ENCODE measurements around the gene IL1RAPL1. TPM values are rescaled to one million over a fixed set of nuclear protein-coding genes. Genes with fewer than 3 reads are reported as not detected.

IL1RAPL1 gene
- total RNA-seq, 2 donors from 2014 or later, result 0.66 to 1.1 TPM

DNA sequence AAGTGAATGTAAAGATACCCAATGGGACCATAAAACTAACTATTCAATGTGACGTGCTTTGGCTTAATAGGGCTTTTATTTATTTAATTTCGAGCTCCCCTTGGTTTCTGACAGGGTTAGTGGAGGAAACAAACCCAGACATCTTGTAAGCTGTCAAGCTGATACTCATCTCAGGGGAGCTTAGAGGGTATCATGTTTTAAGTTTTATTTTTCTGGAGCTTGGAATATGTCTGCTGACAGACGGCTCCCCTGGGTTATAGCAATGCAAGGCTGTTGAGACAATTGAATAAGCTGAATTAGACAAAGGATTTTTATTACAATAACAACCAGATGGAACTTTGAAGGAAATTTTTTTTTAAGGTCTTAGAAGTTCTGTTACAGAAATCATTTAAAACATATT is 456.5 kb downstream of the IL1RAPL1 start:
- H3K9ac ChIP-seq (ENCODE audit: extremely low read depth, low read length, poor library complexity, severe bottlenecking), result no peak overlapping the region
- H3K27me3 ChIP-seq (ENCODE audit: control insufficient read depth, insufficient read depth, low read length, poor library complexity, severe bottlenecking), result no peaks in the 10 kb centered on the region
- 86% methylated on average over 2 of the region's 3 CpGs; no CpG with 5 or more reads in 1 of the 2 experiments for WGBS, 2 experiments (ENCODE audit: insufficient coverage in 1 of 2, insufficient read length in 1 of 2)
- Mint-ChIP-seq H3K27me3 (ENCODE audit: insufficient read depth) (no peaks in the 10 kb centered on the region), H3K4me1 (peaks cover 16% of the 10 kb centered on the region), H3K9me3 (no peaks in the 10 kb centered on the region), H3K4me3 (no peak overlapping the region), H3K36me3 (ENCODE audit: low read depth) (no peaks in the 10 kb centered on the region), H3K27ac (no peak overlapping the region)
- no peaks in the 10 kb centered on the region for H3K4me1 ChIP-seq (ENCODE audit: control insufficient read depth, insufficient read depth, low read length)
- no peak for DNase-seq
- no peak overlapping the region for H3K4me3 ChIP-seq (ENCODE audit: low read length)
- no peak overlapping the region for H3K27ac ChIP-seq (ENCODE audit: low read depth, low read length)
- H3K9me3 ChIP-seq (ENCODE audit: control insufficient read depth, low read length), result no peaks in the 10 kb centered on the region
- H3K36me3 ChIP-seq (ENCODE audit: control insufficient read depth, insufficient read depth, low read length), result no peaks in the 10 kb centered on the region
- TF ChIP-seq, protein P1, sequence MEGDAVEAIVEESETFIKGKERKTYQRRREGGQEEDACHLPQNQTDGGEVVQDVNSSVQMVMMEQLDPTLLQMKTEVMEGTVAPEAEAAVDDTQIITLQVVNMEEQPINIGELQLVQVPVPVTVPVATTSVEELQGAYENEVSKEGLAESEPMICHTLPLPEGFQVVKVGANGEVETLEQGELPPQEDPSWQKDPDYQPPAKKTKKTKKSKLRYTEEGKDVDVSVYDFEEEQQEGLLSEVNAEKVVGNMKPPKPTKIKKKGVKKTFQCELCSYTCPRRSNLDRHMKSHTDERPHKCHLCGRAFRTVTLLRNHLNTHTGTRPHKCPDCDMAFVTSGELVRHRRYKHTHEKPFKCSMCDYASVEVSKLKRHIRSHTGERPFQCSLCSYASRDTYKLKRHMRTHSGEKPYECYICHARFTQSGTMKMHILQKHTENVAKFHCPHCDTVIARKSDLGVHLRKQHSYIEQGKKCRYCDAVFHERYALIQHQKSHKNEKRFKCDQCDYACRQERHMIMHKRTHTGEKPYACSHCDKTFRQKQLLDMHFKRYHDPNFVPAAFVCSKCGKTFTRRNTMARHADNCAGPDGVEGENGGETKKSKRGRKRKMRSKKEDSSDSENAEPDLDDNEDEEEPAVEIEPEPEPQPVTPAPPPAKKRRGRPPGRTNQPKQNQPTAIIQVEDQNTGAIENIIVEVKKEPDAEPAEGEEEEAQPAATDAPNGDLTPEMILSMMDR (conservative IDR thresholded peaks at IDR 0.05), result no peak

DNA sequence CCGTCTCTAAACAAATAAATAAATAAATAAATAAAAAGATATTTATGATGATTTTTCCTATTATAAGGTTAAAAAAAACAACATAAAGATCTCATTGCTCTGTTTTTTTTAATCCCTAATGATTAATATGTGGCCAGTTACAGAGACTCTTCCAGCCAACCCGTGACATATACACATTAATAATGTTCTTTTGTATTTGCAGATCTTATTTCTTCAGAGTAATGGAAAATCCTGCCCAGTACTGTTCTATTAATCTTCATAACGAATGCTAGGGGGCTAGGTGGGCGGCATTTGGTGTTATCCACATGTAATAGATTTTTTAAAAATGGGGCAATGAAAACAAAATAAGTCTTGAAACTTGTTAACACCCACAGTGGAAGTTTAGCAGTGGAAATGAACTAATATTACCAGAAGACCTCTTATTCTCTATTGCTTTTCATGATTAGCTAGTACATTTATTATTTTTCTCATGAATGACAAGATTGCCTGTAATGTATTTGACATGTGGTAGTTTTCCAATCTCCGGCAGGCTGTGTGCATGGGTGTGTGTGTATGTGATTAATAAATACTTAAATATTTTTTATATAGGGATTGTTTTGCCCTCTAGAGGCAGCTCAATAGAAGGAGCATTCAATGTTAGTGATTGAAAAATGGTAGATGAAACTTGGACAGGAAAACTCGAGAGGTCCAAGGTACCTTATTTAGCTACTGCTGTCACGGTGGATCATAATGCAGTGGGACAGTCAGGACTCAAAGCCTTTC is 457.4 kb downstream of the IL1RAPL1 start:
- Histone ChIP-seq H3K36me3 (ENCODE audit: control insufficient read depth, insufficient read depth, low read length) (no peaks in the 10 kb centered on the region), H3K9ac (ENCODE audit: extremely low read depth, low read length, poor library complexity, severe bottlenecking) (no peak overlapping the region), H3K27ac (ENCODE audit: low read depth, low read length) (no peak overlapping the region), H3K9me3 (ENCODE audit: control insufficient read depth, low read length) (no peaks in the 10 kb centered on the region), H3K4me3 (ENCODE audit: low read length) (no peak overlapping the region), H3K4me1 (ENCODE audit: control insufficient read depth, insufficient read depth, low read length) (no peaks in the 10 kb centered on the region), H3K27me3 (ENCODE audit: control insufficient read depth, insufficient read depth, low read length, poor library complexity, severe bottlenecking) (no peaks in the 10 kb centered on the region)
- 90 to 100% methylated on average over 2 to 4 of the region's 7 CpGs for WGBS, 2 experiments (ENCODE audit: insufficient coverage in 1 of 2, insufficient read length in 1 of 2)
- Mint-ChIP-seq H3K27ac (no peak overlapping the region), H3K27me3 (ENCODE audit: insufficient read depth) (no peaks in the 10 kb centered on the region), H3K36me3 (ENCODE audit: low read depth) (no peaks in the 10 kb centered on the region), H3K4me3 (no peak overlapping the region), H3K9me3 (no peaks in the 10 kb centered on the region), H3K4me1 (peaks cover 13% of the 10 kb centered on the region)
- TF ChIP-seq, protein P1 (conservative IDR thresholded peaks at IDR 0.05), result peak; percentile 57
- no peak for DNase-seq

- Histone ChIP-seq H3K36me3 (ENCODE audit: control insufficient read depth, insufficient read depth, low read length) (no peaks in the 10 kb centered on the region), H3K27ac (ENCODE audit: low read depth, low read length) (no peak overlapping the region), H3K4me1 (ENCODE audit: control insufficient read depth, insufficient read depth, low read length) (no peaks in the 10 kb centered on the region), H3K9ac (ENCODE audit: extremely low read depth, low read length, poor library complexity, severe bottlenecking) (no peak overlapping the region), H3K27me3 (ENCODE audit: control insufficient read depth, insufficient read depth, low read length, poor library complexity, severe bottlenecking) (no peaks in the 10 kb centered on the region), H3K9me3 (ENCODE audit: control insufficient read depth, low read length) (no peaks in the 10 kb centered on the region), H3K4me3 (ENCODE audit: low read length) (no peak overlapping the region)
- Mint-ChIP-seq H3K36me3 (ENCODE audit: low read depth) (no peaks in the 10 kb centered on the region), H3K27ac (no peak overlapping the region), H3K9me3 (no peaks in the 10 kb centered on the region), H3K27me3 (ENCODE audit: insufficient read depth) (no peaks in the 10 kb centered on the region), H3K4me3 (no peak overlapping the region), H3K4me1 (peaks cover 17% of the 10 kb centered on the region)
- 92% methylated on average over 2 of the region's 2 CpGs; no CpG with 5 or more reads in 1 of the 2 experiments for WGBS, 2 experiments (ENCODE audit: insufficient coverage in 1 of 2, insufficient read length in 1 of 2)
- TF ChIP-seq, protein P1 (conservative IDR thresholded peaks at IDR 0.05), result no peak
- no peak for DNase-seq
Observed at GRCh38 chrX:29065477-29065876, 478.2 kb downstream of the IL1RAPL1 start.
